SW480 (cell line): ENCODE results near the gene TEX44.
"Not testable (repeated sequence)": the region's sequence is repeated elsewhere in the genome, so short reads cannot be mapped to it uniquely, and the experiment has no call there.

Experiments
- DNase-seq: peaks from one replicate; pipeline ENCODE4 v3.0.0-alpha.2; 2016; ENCODE audit warnings: low spot score

The TEX44 gene

DNA sequence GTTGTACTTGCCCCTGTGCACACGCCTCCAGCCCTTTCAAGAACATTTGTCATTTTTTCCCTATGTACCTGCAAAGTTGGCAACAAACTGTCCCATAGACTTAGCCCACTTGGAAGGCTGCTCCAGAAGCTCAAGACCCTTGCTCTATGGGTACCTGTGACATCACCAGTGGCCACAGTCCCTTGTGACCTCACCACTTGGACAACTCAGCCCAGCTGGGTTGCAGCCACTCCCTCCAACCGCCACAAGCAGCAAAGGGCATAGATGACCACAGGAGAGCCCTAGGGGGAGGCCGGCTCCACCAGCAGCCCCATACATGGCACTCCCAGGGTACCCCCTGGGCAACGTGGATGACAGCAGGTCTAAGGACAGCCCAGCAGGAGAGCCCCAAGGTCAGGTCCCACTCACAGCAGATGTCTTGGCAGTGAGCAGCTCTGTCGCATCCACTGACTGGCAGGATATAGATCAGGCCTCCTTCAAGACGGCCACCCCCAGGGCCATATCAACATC lies at the start of gene TEX44:
Gene TEX44, plus strand, starts transcription at position 229 of the 510 bp plus-strand sequence. Its CDS starts 88 bp downstream, at position 317.
- DNase-seq = no peak

DNA sequence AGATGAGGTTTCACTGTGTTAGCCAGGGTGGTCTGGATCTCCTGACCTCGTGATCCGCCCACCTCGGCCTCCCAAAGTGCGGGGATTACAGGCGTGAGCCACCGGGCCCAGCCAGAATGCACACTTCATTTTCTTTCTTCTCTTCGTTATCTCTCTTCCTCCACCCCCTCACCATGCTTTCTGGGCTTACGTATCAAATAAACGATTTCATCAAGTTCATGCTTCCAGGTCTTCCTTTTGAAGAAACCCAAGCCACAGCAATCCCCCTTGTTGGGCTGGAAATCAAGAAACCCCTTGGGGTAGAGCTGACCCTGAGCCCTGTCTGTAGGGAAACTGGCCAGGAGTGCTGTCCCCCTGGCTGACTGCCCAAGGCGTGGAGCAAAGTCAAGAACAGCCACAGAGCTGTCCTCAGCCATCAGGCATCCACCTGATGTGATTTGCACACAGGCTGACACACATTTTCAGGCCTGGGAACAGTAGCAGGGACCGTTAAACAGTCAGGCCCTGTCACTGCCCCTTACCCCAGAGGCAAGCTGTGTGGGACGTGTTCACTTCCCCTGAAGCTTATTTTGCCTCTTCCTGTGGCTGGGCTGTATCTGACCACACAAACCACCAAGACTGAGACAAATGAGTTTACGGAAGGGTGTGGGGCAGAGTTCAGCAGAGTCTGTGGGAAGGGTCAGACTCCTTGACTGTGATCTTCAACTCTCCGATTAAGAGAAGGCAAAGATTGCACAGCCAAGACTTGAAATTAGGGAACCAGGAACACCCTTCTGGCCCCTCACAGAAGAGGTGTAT lies 47.4 kb upstream of the TEX44 start:
- DNase-seq = peak; percentile 61

DNA sequence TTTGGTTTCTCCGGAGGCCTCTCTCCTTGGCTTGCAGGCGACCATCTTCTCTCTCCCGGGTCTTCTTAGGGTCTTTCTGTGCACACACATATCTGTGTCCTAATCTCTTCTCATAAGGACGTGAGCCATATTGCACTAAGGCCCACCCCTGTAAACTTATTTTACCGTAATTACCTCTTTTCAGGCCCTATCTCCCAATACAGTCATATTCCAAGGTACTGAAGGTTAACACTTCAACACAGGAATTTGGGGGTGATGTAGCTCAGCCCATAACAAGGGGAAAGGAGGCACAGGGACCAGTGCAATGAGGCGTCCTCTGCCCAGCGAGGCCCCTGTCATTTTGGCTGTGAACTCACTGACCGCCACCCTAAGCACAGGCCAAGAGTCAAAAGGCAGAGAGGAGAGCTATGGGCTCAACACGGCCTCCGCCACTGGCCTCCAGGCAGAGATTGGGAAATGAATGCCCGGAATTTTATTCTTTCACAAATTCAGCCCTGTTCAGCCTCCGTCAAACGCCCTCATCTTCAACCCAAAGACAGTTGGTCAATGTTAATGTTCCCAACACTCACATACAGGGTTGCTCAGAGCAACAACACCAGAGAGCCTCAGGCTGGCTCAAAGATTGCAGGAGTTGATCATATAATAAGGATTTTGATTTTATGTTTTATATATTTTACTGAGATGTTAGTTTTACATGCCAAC lies 46.5 kb upstream of the TEX44 start:
- DNase-seq = no peak

DNA sequence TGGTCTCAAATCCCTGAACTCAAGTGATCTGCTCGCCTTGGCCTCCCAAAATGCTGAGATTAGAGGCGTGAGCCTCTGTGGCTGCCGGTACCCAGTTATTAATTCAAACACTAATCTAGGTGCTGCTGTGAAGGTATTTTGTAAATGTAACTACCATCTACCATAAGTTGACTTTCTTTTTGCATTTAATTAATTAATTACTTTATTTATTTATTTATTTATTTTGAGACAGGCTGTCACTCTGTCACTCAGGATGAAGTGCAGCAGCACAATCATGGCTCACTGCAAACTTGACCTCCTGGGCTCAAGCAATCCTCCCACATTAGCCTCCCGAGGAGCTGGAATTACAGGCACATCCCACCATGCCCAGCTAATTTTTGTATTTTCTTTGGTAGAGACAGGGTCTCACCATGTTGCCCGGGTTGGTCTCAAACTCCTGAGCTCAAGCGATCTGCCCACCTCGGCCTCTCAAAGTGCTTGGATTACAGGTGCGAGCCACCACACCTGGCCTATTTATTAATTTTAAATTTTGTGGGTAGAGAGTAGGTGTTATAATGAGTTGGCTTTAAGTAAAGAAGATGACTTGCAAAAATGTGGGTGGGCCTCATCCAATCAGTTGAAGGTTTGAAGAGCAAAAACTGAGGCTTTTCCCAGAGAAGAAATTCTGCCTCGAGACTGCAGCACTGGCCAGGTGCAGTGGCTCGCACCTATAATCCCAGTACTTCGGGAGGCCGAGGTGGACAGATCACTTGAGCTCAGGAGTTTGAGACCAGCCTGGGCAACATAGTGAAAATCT lies 45.2 kb upstream of the TEX44 start:
- DNase-seq = no peak

DNA sequence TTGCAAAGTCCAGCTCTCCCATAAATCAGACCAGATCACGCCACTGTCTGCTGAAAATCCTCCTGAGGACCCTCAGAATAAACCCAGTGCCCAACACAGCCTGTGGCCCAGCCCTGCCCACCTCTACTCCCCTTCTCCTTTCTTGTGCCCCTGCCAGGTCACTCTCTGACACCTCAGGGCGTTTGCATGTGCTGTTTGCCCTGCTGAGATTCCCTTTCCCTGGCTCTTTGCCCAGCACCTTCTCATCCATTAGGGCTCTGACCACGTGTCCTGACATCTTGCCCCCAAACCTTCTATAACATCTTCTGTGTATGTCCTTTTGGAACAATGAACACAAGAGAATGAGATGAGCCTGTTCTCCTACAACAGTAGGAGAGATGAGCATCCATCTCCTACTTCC lies 43.9 kb upstream of the TEX44 start:
- no peak for DNase-seq

DNA sequence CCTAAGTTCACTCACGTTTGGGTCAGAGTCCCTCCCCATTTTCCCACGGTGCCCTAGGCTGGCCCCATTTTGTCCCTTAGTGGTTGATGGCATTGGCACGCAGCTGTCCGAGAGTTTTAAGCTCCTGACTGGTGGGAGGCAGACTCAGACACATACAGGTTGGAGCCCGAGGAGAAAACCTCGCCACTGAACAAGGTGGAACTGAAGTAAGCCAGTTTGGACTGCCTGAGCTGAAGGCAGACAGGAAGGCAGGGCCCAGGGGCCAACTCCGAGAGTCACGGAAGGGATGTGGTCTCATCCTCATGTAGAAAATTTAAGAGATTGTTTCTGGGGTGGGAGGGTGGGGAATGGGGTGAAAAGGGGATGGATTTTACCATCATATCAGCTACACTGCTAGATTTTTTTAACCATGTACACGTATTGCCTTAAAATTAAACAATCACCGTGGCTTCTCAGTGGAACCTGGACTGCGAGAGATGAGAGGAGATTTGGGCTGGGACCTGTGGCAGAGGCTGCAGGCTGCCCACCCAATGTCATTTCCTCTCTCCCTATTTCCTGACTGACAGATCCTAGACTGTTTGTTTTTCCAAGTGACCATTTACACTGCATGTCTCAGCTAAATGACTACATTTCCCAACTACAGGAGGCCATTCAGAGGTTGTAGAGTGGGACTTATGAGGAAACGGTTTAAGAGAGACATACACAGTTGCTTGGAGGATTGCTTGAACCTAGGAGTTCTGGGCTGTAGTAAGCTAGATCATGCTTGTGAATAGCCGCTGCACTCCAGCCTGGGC lies 43.0 kb upstream of the TEX44 start:
- no peak for DNase-seq

DNA sequence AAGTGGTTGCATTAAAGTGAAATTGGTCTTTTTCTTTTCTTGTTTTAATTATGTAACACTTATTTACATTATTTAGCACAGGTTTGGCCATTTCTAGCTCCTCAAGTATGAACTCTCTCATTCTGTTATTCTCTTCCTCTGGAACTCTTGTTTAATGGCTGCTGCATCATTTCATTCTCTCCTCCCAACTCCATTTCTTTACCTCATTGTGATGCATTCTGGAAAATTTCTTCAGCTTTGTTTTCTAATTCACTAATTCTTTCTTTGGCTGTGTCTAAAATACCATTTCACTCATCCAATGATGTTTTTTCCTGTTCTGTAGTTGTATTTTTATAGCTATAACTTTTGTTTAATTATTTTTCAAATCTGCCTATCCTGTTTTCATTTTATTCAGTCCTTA lies 39.9 kb upstream of the TEX44 start:
- no peak for DNase-seq

DNA sequence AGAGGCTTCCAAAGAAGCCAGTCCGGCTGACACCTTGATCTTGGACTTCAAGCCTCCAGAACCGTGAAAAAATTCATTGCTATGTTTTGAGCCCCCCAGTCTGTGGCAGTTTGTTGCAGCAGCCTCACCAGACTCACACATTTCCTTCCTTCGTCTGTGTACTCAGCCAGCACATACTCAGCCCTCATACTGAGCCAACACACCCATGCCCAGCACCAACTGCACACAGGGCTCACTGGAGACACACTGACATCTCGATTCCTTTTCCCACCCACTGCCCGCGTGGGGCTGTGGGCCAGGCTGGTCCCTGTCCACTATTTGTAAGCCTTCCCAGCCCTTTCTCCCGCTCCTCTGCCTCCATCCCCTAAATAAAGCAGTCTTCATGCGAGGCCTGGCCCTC lies 38.3 kb upstream of the TEX44 start:
- DNase-seq = no peak

DNA sequence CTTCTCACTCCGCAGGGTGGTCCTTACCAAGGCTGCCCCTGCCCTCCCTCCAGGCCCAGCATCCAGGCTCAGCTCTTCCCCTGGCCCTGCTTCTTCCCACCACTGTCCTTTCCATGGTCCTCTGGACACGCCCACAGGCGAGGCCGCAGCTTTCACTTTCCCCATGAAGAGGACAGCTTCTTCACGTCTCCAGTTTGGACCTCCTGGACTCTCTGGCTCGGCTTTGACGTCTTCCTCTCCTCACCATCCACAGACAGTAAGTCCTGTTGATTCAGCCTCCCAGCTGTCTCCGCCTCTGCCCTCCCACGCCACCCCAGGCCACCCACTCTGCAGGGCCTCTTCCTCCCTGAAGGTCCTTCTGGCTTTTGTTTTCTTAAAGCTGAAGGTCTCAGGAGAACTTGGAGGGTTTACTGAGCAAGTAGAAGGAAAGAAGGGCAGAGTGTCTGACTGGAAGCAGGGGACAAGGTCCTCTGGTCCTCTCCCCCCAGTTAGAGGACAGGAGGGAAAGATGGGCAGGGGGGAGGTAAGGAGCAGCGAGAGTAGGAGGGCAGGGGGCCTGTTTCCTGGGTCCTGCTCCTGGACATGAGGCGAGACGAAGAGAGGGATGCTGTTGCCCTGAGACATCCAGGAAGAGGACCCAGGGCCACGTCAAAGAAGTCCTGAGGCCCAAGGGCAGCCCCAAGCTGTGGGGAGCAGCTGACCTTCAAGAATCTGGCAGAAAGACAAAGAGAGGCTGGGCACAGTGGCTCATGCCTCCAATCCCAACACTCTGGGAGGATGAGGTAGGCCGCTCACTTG lies 37.7 kb upstream of the TEX44 start:
- DNase-seq = no peak

DNA sequence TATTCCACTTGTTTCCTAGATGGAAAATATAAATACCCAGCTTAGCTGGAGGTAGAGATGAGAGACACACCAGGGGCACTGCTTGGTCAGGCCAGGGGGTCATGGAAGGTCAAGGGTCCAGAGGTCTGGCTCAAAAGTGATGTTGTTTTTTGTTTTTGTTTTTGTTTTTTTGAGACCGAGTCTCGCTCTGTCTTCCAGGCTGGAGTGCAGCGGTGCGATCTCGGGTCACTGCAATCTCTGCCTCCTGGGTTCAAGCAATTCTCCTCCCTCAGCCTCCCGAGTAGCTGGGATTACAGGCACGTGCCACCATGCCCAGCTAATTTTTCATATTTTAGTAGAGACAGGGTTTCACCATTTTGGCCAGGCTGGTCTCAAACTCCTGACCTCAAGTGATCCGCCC lies 36.2 kb upstream of the TEX44 start:
- not testable (repeated sequence) for DNase-seq

DNA sequence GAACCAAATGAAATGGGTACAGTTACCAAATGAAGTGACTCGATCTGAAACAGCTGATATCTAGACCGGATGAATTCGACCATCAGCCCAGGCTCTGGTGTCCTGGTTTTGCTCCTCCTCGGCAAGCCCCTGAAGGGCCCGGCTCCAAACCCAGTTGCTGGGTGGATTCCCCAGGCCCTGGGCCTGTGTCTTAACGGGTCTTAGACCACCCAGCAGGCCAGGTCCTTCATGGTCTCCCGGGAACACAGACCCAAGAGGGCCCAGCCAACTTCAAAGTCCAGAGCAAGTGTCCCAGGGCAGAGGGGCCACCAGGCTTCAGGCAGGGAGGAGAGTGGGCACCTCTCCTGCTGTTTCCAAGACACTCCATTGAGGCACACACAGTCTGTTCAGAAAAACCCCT lies 35.7 kb upstream of the TEX44 start:
- DNase-seq = no peak

DNA sequence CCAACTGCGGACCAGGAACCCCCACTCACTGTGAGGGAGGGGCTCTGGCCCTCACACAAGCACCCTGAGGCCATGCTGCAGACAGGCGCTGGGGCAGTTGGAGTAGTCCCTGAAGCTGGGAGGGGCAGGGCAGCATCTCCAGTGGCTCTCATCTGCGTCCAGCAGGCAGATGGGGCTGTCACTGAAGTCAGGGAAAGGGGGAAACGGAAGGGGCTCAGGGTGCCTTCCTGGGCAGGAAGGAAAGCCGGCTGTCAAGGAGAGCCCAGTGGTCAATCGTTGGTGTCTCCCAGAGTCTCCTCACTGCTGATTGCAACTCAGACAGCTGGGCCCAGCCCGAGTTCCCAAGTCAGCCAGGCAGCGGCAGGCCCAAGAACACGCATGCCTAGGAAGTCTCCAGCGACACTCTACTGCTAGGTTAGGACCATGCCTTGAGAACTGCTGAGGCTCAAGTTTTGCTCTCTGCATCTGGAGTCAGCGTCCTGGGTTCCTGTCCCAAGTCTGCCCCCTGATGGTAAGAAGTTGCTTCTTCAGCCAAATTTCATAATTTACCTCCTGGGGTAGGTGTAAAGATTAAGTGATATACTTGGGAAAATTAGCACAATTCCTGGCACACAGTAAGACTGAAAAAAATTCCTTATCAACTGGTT lies 35.0 kb upstream of the TEX44 start:
- peak; percentile 61 for DNase-seq

DNA sequence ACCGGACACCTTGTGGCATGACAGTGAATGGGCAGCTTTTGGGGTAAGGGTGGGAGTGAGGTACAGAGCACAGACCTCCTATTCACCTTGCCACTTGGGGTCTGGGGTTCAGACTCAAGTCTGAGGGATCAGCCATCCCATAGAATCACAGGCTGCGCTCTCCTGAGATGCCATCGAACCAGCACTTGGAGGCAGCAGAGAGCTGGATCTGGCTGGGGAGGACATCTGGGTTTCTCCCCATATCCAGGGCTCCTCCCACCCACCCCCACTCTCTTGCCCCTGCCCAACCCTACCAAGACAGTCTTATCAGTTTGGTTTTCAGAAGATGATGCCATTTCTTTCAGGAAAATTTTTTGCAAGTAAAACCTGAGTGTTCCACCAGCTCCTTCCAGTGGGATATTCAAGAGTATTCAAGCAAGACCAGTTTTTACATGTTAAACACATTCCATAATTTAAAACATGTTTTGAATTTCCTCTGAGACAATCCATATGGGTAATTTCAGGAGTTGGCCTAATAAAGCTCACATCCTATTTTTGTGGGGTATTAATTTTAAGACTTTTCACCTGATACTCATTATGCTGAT lies 29.2 kb upstream of the TEX44 start:
- DNase-seq = peak; percentile 55

DNA sequence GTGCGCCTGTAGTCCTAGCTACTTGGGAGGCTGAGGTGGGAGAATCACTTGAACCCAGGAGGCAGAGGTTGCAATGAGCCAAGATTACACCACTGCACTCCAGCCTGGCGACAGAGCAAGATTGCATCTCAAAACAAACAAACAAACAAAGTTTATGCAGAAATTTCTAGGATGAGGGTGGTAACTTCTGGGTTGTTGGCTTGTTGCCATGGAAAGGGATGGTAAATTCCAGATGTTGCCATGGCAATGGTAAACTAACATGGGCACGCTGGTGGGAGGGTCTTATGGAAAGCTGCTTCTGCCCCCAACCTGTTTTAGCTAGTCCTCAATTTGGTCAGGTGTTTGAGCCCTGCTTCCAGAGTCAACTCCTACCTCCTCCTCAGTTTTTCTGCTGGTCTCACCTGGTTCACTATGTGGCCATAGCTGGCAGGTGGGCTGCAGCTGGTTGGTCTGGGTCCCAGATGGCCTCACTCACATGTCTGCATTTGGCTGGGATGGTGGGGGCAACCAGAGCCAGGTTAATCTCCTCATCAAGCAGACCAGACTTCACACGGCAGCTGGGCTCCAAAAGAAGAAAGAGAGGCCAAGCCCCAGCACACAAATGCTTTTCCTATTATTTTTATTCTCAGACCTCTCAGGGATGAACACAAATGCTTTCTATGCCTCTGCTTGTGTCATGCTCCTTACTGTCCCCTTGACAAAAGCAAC lies 26.6 kb upstream of the TEX44 start:
- DNase-seq = no peak

DNA sequence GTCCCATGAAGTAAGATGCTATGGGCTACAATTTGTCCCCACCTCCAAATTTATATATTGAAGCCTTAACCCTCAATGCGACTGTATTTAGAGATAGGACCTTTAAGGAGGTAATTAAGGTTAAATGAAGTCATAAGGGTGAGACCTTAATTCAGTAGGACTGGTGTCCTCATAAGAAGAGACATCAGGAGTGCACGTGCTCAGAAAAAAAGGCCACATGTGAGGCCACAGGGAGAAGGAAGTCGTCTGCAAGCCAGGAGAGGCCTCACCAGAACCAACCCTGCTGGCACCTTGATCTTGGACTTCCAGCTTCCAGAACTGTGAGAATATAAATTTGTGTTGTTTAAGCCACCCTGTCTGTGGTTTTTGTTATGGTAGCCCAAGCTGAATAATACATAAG lies 25.5 kb upstream of the TEX44 start:
- DNase-seq = no peak

DNA sequence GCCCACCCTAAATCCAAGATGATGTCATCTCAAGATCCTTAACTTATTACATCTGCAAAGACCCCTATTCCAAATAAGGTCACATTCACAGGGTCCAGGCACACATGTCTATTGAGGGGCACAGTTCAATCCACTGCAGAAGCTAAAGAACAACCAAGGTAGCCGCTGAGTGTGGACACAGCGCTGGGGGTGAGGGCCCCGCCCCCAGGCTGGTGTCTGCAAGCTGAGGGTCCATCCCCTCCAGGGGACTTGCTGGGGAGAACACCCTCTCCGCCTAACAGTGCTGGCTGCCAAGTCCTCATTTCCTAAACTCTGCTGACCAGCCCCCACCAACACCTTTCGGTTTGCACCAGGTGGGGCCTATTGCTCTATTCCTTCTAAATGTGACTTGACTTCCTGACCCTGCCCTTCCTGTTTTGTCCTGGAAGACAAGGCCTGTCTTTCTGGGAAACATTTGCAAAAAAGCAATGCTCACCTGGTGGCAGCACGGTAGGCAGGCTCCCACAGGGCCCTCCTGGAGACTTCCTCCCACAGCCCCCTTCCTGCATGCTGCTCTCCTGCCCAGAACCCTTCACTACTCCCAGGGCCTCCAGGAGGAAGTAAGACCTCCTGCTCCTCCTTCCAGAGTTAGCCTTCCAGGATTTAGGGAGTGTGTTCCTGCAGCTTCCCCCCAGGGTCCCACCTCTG lies 24.4 kb upstream of the TEX44 start:
- DNase-seq = no peak

DNA sequence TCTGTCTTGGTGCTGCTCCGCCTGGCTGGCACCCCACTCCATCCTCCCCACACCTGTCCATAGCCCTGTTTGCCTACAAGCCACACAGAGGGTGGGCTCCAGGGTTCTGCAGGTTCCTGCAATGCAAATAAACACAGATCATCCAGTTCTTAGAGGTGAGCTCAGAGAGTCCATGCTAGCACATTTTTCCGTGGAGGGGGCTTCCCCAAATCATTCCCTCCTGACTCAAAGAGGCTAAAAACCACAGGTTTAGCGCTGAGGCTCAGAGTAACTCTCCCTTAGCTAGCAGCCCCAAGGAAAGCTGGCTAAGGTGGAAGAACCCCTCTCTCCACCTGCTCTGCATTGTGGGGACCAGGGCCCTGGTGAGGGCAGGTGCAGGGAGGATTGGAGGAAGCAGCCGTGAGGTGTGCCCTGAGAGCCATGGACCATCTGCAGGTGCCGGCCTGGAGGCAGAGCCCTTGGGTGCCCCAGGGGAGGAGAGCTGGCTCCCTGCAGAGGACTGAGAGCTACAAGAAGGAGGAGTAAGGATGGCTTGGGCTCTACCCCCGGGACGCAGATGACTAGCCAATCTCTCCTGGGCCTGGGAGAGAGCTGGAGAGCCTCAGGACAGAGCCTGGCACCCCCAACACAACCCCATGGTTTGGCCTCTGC lies 23.8 kb upstream of the TEX44 start:
- no peak for DNase-seq

DNA sequence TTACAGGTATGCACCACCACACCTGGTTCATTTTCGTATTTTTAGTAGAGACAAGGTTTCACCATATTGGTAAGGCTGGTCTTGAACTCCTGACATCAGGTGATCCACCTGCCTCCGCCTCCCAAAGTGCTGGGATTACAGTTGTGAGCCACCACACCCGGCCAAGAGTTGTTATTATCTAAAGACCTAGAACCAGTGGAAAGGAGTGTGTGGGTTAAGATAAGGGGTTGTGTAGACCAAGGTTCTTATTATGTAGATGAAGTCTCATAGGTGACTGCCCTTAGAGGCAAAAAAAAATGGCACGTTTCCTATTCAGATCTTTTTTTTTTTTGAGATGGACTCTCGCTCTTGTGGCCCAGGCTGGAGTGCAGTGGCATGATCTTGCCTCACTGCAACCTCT lies 21.7 kb upstream of the TEX44 start:
- not testable (repeated sequence) for DNase-seq
